PC-9 (cell line): ENCODE data around the gene NPPB. TPM values are rescaled to one million over a fixed set of nuclear protein-coding genes. Genes with fewer than 3 reads are reported as not detected.

Source experiments
- BruUV-seq: library from RNA; stranded (reverse); fragments of 400-500 nt; replicated peaks from 2 replicates; lab custom pipeline; 2021; lab: Mats Ljungman, UMichigan
- CTCF ChIA-PET: fragments of 300-600 bp; sonication (Branson Sonifier 250); formaldehyde crosslinking; loops from one replicate; lab custom pipeline; 2022; ENCODE audit warnings: antibody characterized with exemption; lab: Charles Lee
- POLR2A ChIA-PET: fragments of 300-600 bp; sonication (Branson Sonifier 250); formaldehyde crosslinking; loops from one replicate; lab custom pipeline; 2022; ENCODE audit warnings: antibody characterized with exemption; ENCODE audit not compliant: unreplicated experiment; lab: Charles Lee
- DNase-seq, 2 experiments: peaks; one replicate each; pipeline versions ENCODE4 v3.0.0 to v3.0.0-alpha.2; 2015 to 2022; ENCODE audit warnings: mixed read lengths in 1 of 2
- H2AFZ ChIP-seq: fragments of 200-600 bp; sonication (generic); 2 replicates; pipeline ENCODE4 v1.8.1; 2017; ENCODE audit warnings: antibody characterized with exemption
- H3F3A ChIP-seq: fragments of 200-600 bp; sonication (generic); 2 replicates; pipeline ENCODE4 v1.8.1; 2017; ENCODE audit warnings: antibody characterized with exemption, mild to moderate bottlenecking, low read depth; ENCODE audit not compliant: insufficient read depth
- H3K27ac ChIP-seq: fragments of 200-600 bp; sonication (generic); 2 replicates; pipeline ENCODE4 v1.6.1; 2016; ENCODE audit warnings: mixed run types
- H3K27me3 ChIP-seq: fragments of 200-600 bp; sonication (generic); 2 replicates; pipeline ENCODE4 v1.6.1; 2016; ENCODE audit warnings: low read depth, mixed run types; ENCODE audit not compliant: insufficient read depth
- H3K36me3 ChIP-seq: fragments of 200-600 bp; sonication (generic); 2 replicates; pipeline ENCODE4 v1.6.1; 2016; ENCODE audit warnings: low read depth, mixed run types
- H3K4me1 ChIP-seq: fragments of 200-600 bp; sonication (generic); replicated peaks from 2 replicates; pipeline ENCODE4 v1.6.1; 2016; ENCODE audit warnings: mixed run types; ENCODE audit not compliant: insufficient read depth
- H3K4me2 ChIP-seq: fragments of 200-600 bp; sonication (generic); 2 replicates; pipeline ENCODE4 v1.6.1; 2017; ENCODE audit warnings: mixed run types
- H3K4me3 ChIP-seq: fragments of 200-600 bp; sonication (generic); 2 replicates; pipeline ENCODE4 v1.6.1; 2016; ENCODE audit warnings: mixed run types
- H3K79me2 ChIP-seq: fragments of 200-600 bp; sonication (generic); 2 replicates; pipeline ENCODE4 v1.6.1; 2017; ENCODE audit warnings: low read depth, mixed run types
- H3K9me2 ChIP-seq: fragments of 200-600 bp; sonication (generic); 2 replicates; pipeline ENCODE4 v1.8.1; 2017; ENCODE audit warnings: mild to moderate bottlenecking; ENCODE audit not compliant: insufficient read depth
- H3K9me3 ChIP-seq: fragments of 200-600 bp; sonication (generic); 2 replicates; pipeline ENCODE4 v1.8.1; 2016; ENCODE audit warnings: low read depth; ENCODE audit not compliant: insufficient read depth
- H4K20me1 ChIP-seq: fragments of 200-600 bp; sonication (generic); 2 replicates; pipeline ENCODE4 v1.8.1; 2017; ENCODE audit not compliant: insufficient read depth
- CTCF ChIP-seq: fragments of 200-600 bp; sonication (generic); conservative IDR thresholded peaks from 2 replicates; pipeline ENCODE4 v1.6.1; 2017; ENCODE audit warnings: mixed run types, antibody characterized with exemption, mild to moderate bottlenecking, moderate library complexity
- EZH2 ChIP-seq: fragments of 200-600 bp; sonication (generic); IDR thresholded peaks from 2 replicates; pipeline ENCODE4 v1.8.0; 2017; ENCODE audit warnings: antibody characterized with exemption, low read depth
- intact Hi-C: fragments of 100-400 bp; cut with micrococcal nuclease; formaldehyde crosslinking; loops from one replicate; pipeline ENCODE4 v1.10.0; 2022; ENCODE audit not compliant: unreplicated experiment
- total RNA-seq: library from RNA; stranded (reverse); gene quantifications from 2 replicates; pipeline ENCODE4 v1.2.3, GENCODE V29; 2021

The NPPB gene
- total RNA-seq, 1 experiment from 2014 or later, result not detected

GRCh38 chr1:11873395-11874257 is 14.9 kb upstream of the NPPB start:
- BruUV-seq, result no TSS peak
- no peak overlapping the region for H2AFZ ChIP-seq

GRCh38 chr1:11872545-11872944 is 13.8 kb upstream of the NPPB start:
- no peak for TF ChIP-seq CTCF
- no peak for TF ChIP-seq EZH2
- no peak for DNase-seq
- ChIA-PET CTCF (no interaction called here), POLR2A (interaction anchor here (0.7 kb wide), 1 partner anchor 389 kb away, joined by 3 read pairs; no protein-coding TSS in a partner anchor)
- no peaks in the 10 kb centered on the region for H3K79me2 ChIP-seq
- no TSS peak for BruUV-seq
- no peaks in the 10 kb centered on the region for H3K36me3 ChIP-seq
- no peaks in the 10 kb centered on the region for H3K9me3 ChIP-seq
- H4K20me1 ChIP-seq, result no peaks in the 10 kb centered on the region
- H3K27ac ChIP-seq, result no peak overlapping the region
- H3K4me1 ChIP-seq, result no peaks in the 10 kb centered on the region
- no peaks in the 10 kb centered on the region for H3F3A ChIP-seq
- peaks cover 57% of the 10 kb centered on the region for H3K27me3 ChIP-seq
- H3K9me2 ChIP-seq, result no peaks in the 10 kb centered on the region
- H3K4me2 ChIP-seq, result no peak overlapping the region
- intact Hi-C loops, result no loop called here
- H2AFZ ChIP-seq, result no peak overlapping the region
- no peak overlapping the region for H3K4me3 ChIP-seq

More at GRCh38 chr1:11873395-11874257, 14.9 kb upstream of the NPPB start:
- POLR2A ChIA-PET, result no interaction called here
- no peaks in the 10 kb centered on the region for H4K20me1 ChIP-seq
- no peak overlapping the region for H3K4me3 ChIP-seq
- H3K9me2 ChIP-seq, result no peaks in the 10 kb centered on the region
- no peak for DNase-seq
- H3K79me2 ChIP-seq, result no peaks in the 10 kb centered on the region
- TF ChIP-seq CTCF, result no peak
- TF ChIP-seq EZH2, result no peak
- intact Hi-C loops, result no loop called here
- H3K4me2 ChIP-seq, result no peak overlapping the region
- peaks cover 50% of the 10 kb centered on the region for H3K27me3 ChIP-seq
- no peaks in the 10 kb centered on the region for H3K4me1 ChIP-seq
- H3K9me3 ChIP-seq, result no peaks in the 10 kb centered on the region
- H3K36me3 ChIP-seq, result no peaks in the 10 kb centered on the region
- H3K27ac ChIP-seq, result no peak overlapping the region
- H3F3A ChIP-seq, result no peaks in the 10 kb centered on the region
- CTCF ChIA-PET, result no interaction called here

GRCh38 chr1:11869650-11870207 is 11.0 kb upstream of the NPPB start:
- H3K27me3 ChIP-seq, result peaks cover 53% of the 10 kb centered on the region
- H2AFZ ChIP-seq, result no peak overlapping the region
- ChIA-PET CTCF (interaction anchor here (0.5 kb wide), 1 partner anchor 38 kb away, joined by 4 read pairs; no protein-coding TSS in a partner anchor), POLR2A (no interaction called here)
- H3K4me1 ChIP-seq, result no peaks in the 10 kb centered on the region
- TF ChIP-seq EZH2, result no peak
- TF ChIP-seq CTCF, result no peak
- no peaks in the 10 kb centered on the region for H3K9me2 ChIP-seq
- H4K20me1 ChIP-seq, result no peaks in the 10 kb centered on the region
- H3F3A ChIP-seq, result no peaks in the 10 kb centered on the region
- H3K36me3 ChIP-seq, result no peaks in the 10 kb centered on the region
- H3K79me2 ChIP-seq, result no peaks in the 10 kb centered on the region
- no peak overlapping the region for H3K4me3 ChIP-seq
- H3K9me3 ChIP-seq, result no peaks in the 10 kb centered on the region
- intact Hi-C loops, result no loop called here
- no peak for DNase-seq
- no peak overlapping the region for H3K4me2 ChIP-seq
- H3K27ac ChIP-seq, result no peak overlapping the region
- BruUV-seq, result no TSS peak
